Endothelial cell of umbilical vein (primary cell): ENCODE results near the gene ERLEC1. TPM values are rescaled to one million over a fixed set of nuclear protein-coding genes. Genes with fewer than 3 reads are reported as not detected.

ENCODE experiments used
- BruUV-seq: library from RNA; stranded (reverse); fragments of 400-500 nt; replicated peaks from 2 replicates; lab custom pipeline; 2021; lab: Mats Ljungman, UMichigan
- CTCF ChIA-PET: fragments of 300-600, 350-600 bp; sonication (Branson Sonifier 250); formaldehyde crosslinking; loops from one replicate; lab custom pipeline; 2021; ENCODE audit warnings: antibody characterized with exemption, inconsistent platforms; lab: Charles Lee
- POLR2A ChIA-PET: fragments of 300-600, 350-600 bp; sonication (Branson Sonifier 250); formaldehyde crosslinking; loops from one replicate; lab custom pipeline; 2021; ENCODE audit warnings: antibody characterized with exemption, inconsistent platforms; lab: Charles Lee
- DNase-seq: peaks from one replicate; pipeline ENCODE4 v3.0.0-alpha.2; 2011; ENCODE audit warnings: low read depth, low spot score
- FAIRE-seq: peaks from 2 replicates; lab custom pipeline; 2011; peaks lifted over from hg19 to GRCh38; lab: Jason Lieb, UNC
- H2AFZ ChIP-seq: 2 replicates; pipeline ENCODE4 v1.6.0; 2012; ENCODE audit warnings: low read depth, low read length, control low read depth, inconsistent platforms
- H3K27ac ChIP-seq: 2 replicates; pipeline ENCODE4 v1.5.1; 2011; ENCODE audit warnings: low read depth, mild to moderate bottlenecking, control low read depth, low read length, moderate library complexity; ENCODE audit not compliant: insufficient read depth
- H3K27me3 ChIP-seq, 2 experiments: 2 replicates each; pipeline versions ENCODE4 v1.6.0 to v1.6.1; 2011; ENCODE audit warnings: low read length in 2 of 2, mixed read lengths in 1 of 2; ENCODE audit not compliant: control insufficient read depth in 2 of 2, insufficient read depth in 2 of 2
- H3K36me3 ChIP-seq, 2 experiments: 2 replicates in 1 of 2; 3 replicates in 1 of 2; pipeline ENCODE4 v1.5.1; 2011; ENCODE audit warnings: low read length in 2 of 2, mild to moderate bottlenecking in 1 of 2, moderate library complexity in 1 of 2; ENCODE audit not compliant: control insufficient read depth in 2 of 2, insufficient read depth in 2 of 2; ENCODE audit errors: extremely low read depth in 1 of 2
- H3K4me1 ChIP-seq: 3 replicates; pipeline ENCODE4 v1.5.1; 2011; ENCODE audit warnings: mild to moderate bottlenecking, low read length; ENCODE audit not compliant: control insufficient read depth, insufficient read depth; ENCODE audit errors: extremely low read depth
- H3K4me2 ChIP-seq: 2 replicates; pipeline ENCODE4 v1.6.1; 2011; ENCODE audit warnings: low read length, control low read depth, mixed read lengths; ENCODE audit not compliant: insufficient read depth
- H3K4me3 ChIP-seq, 3 experiments: fragments of 200-600 bp in 1 of 3; sonication (generic), shearing (Covaris generic) in 1 of 3; replicated peaks in 1 of 3; 2 replicates each; pipeline ENCODE4 v1.5.1; 2011 to 2016; ENCODE audit warnings: control low read depth in 3 of 3, low read length in 3 of 3, mild to moderate bottlenecking in 2 of 3, inconsistent platforms in 1 of 3, low read depth in 1 of 3, moderate library complexity in 1 of 3; ENCODE audit not compliant: insufficient read depth in 1 of 3
- H3K79me2 ChIP-seq: 2 replicates; pipeline ENCODE4 v1.6.0; 2012; ENCODE audit warnings: low read length, inconsistent platforms; ENCODE audit not compliant: control insufficient read depth, insufficient read depth
- H3K9ac ChIP-seq: replicated peaks from 2 replicates; pipeline ENCODE3; 2011; ENCODE audit warnings: low read length, control low read depth; ENCODE audit not compliant: insufficient read depth; ENCODE audit errors: extremely low read depth
- H3K9me1 ChIP-seq: replicated peaks from 3 replicates; pipeline ENCODE4 v1.6.0; 2011; ENCODE audit warnings: mild to moderate bottlenecking, low read length; ENCODE audit not compliant: control insufficient read depth, insufficient read depth; ENCODE audit errors: extremely low read depth
- H3K9me3 ChIP-seq: replicated peaks from 2 replicates; pipeline ENCODE4 v1.5.1; 2012; ENCODE audit warnings: low read length, inconsistent platforms; ENCODE audit not compliant: control insufficient read depth, insufficient read depth
- H4K20me1 ChIP-seq: replicated peaks from 2 replicates; pipeline ENCODE3; 2011; ENCODE audit warnings: mild to moderate bottlenecking, low read length; ENCODE audit not compliant: control insufficient read depth, insufficient read depth; ENCODE audit errors: extremely low read depth
- CTCF ChIP-seq, 2 donors: IDR thresholded peaks; 1 replicate in 1 of 2; 2 replicates in 1 of 2; pipeline ENCODE4 v1.5.1; 2011; ENCODE audit warnings: low read length in 2 of 2, mild to moderate bottlenecking in 2 of 2, moderate library complexity in 2 of 2, control low read depth in 1 of 2, inconsistent platforms in 1 of 2, low read depth in 1 of 2; ENCODE audit not compliant: insufficient read depth in 1 of 2; ENCODE audit errors: extremely low read depth in 1 of 2
- EZH2 ChIP-seq: IDR thresholded peaks from 2 replicates; pipeline ENCODE4 v1.6.1; 2012; ENCODE audit warnings: borderline replicate concordance, low read depth, mild to moderate bottlenecking, moderate library complexity, low read length, inconsistent platforms; ENCODE audit not compliant: severe bottlenecking
- FOS ChIP-seq: IDR thresholded peaks from 2 replicates; pipeline ENCODE4 v1.6.1; 2011; ENCODE audit warnings: mild to moderate bottlenecking, low read length, moderate library complexity, borderline replicate concordance; ENCODE audit not compliant: insufficient read depth
- GATA2 ChIP-seq: IDR thresholded peaks from 2 replicates; pipeline ENCODE4 v1.7.0; 2011; ENCODE audit warnings: low read depth, mild to moderate bottlenecking, moderate library complexity, mixed read lengths, low read length; ENCODE audit not compliant: insufficient read length, insufficient read depth
- JUN ChIP-seq: IDR thresholded peaks from 2 replicates; pipeline ENCODE4 v1.6.1; 2011; ENCODE audit warnings: borderline replicate concordance, low read depth; ENCODE audit not compliant: insufficient read length, insufficient read depth
- MYC ChIP-seq: IDR thresholded peaks from one replicate; pipeline ENCODE4 v1.6.1; 2011; ENCODE audit warnings: mild to moderate bottlenecking, low read depth, low read length
- POLR2A ChIP-seq: IDR thresholded peaks from 2 replicates; pipeline ENCODE4 v1.6.1; 2012; ENCODE audit warnings: low read depth, mild to moderate bottlenecking, control low read depth, low read length
- POLR2AphosphoS5 ChIP-seq: IDR thresholded peaks from 2 replicates; pipeline ENCODE4 v1.6.1; 2012; ENCODE audit warnings: low read depth, mild to moderate bottlenecking, control low read depth, low read length, moderate library complexity; ENCODE audit not compliant: insufficient read depth
- dilution Hi-C: fragments of 300-500 bp; cut with MboI; formaldehyde crosslinking; loops from one replicate; pipeline ENCODE4 v1.15.0; 2019; ENCODE audit warnings: low sequenced_read_pairs; ENCODE audit not compliant: extremely low pct_ligation_motif_present
- intact Hi-C: fragments of 100-400 bp; cut with micrococcal nuclease; formaldehyde crosslinking; loops from one replicate; pipeline ENCODE4 v1.10.0; 2022
- polyA plus RNA-seq, 4 experiments: library from polyadenylated mRNA; depleted of rRNA in 3 of 4; stranded (reverse) in 3 of 4; unstranded in 1 of 4; fragments of >200 nt; gene quantifications; 2 replicates each; pipeline versions ENCODE4 v1.2.1 to v1.2.3, GENCODE V29; 2011 to 2012; ENCODE audit warnings: missing spikeins in 1 of 4
- total RNA-seq: library from RNA; stranded (reverse); gene quantifications from 2 replicates; pipeline ENCODE4 v1.2.3, GENCODE V29; 2021
- TF ChIP-seq, protein P1 (sequence below): IDR thresholded peaks from 2 replicates; pipeline ENCODE4 v1.6.1; 2011; ENCODE audit not compliant: insufficient read depth, insufficient read length

Gene ERLEC1
- total and polyA plus RNA-seq, 2 donors (not counting 3 experiments of a cell fraction or from before 2014, with no cell fraction given) = 23.1 to 37.6 TPM

DNA sequence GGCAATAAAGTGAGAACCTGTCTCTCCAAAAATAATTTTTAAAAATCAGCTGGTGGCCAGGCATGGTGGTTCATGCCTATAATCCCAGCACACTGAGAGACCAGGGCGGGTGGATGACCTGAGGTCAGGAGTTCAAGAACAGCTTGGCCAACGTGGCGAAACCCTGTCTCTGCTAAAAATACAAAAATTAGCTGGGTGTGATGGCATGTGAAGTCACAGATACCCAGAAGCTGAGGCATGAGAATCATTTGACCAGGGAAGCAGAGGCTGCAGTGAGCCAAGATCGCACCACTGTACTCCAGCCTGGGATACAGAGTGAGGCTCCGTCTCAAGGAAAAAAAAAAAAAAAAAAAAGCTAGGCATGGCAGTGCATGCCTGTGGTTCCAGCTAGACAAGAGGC lies 80.3 kb downstream of the ERLEC1 start:
- no peaks in the 10 kb centered on the region for H3K79me2 ChIP-seq
- FAIRE-seq (no peak), DNase-seq (no peak)
- dilution Hi-C loops = no loop called here
- H3K27ac ChIP-seq = no peak overlapping the region
- TF ChIP-seq MYC (no peak), POLR2AphosphoS5 (no peak), JUN (no peak), GATA2 (no peak), POLR2A (no peak), FOS (no peak), EZH2 (no peak), CTCF (IDR thresholded peaks at IDR 0.05; ENCODE audit: extremely low read depth in 1 of 2, insufficient read depth in 1 of 2, low read depth in 1 of 2, low read length in 2 of 2) (no peak)
- TF ChIP-seq, protein P1, sequence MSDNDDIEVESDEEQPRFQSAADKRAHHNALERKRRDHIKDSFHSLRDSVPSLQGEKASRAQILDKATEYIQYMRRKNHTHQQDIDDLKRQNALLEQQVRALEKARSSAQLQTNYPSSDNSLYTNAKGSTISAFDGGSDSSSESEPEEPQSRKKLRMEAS = no peak
- no peaks in the 10 kb centered on the region for H3K9me1 ChIP-seq
- BruUV-seq = no TSS peak
- H3K4me3 ChIP-seq = no peak overlapping the region
- H2AFZ ChIP-seq = no peak overlapping the region
- H4K20me1 ChIP-seq = no peaks in the 10 kb centered on the region
- intact Hi-C loops = no loop called here
- H3K9ac ChIP-seq = no peak overlapping the region
- peaks cover 7 to 21% of the 10 kb centered on the region in 2 experiments for H3K36me3 ChIP-seq
- CTCF ChIA-PET = interaction anchor here (0.6 kb wide), 1 partner anchor 16 kb away, joined by 3 read pairs; no protein-coding TSS in a partner anchor
- H3K4me1 ChIP-seq = no peaks in the 10 kb centered on the region
- H3K4me2 ChIP-seq = no peak overlapping the region
- no peaks in the 10 kb centered on the region for H3K27me3 ChIP-seq
- no peaks in the 10 kb centered on the region for H3K9me3 ChIP-seq
- POLR2A ChIA-PET = no interaction called here
